ENCODE measurements around the gene TMEM223. TPM values are rescaled to one million over a fixed set of nuclear protein-coding genes. Genes with fewer than 3 reads are reported as not detected.
A peak's percentile ranks its signal among the peaks of the same experiment; 100 is the strongest.

TMEM223 gene
- total RNA-seq, 1 experiment from 2014 or later = 42.1 TPM

DNA sequence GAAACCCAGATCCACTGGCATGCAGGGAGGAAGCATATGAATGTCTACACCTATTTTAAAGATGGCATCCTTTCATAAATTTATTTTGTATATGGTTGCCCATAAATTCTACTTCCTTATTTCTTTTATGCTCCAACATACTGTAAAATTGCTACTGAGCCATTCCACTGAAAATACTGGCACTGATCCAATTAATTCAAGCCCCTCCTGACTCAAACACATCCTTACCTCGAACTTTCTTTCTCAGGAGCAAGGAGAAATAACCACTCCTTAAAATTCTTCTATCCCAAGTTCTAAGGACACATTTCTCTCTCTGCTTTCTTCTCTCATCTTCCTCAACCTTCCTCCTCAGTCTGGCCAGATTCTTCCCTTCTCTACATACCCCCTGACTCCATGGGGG lies 18.9 kb upstream of the TMEM223 start:
- H3K4me3 ChIP-seq (ENCODE audit: insufficient read depth, low read depth, low read length) = no peak overlapping the region
- DNase-seq = no peak

DNA sequence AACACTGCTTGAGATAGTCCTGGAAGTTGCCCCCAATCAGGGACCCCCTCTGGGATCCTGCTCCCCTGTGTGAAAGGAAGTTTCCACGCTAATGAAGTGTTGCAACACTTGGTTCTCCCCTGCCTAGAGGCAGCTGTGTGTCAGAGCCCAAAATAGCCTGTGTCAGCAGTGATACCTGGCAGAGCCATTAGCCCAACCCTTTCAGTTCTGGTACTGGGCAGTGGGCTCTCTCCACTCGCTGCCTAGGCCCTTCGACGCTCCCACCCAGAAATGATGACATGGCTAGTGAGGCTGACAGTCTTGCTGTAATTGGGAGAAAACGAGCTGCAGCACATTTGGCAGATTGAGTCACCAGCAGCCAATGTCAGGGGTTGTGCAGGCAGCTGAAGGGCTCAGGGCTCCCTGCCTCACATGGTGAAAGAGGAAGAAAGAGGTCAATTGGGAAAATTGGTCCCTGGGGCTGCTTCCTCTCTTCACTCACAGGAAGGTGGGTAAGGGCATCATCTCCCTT lies 14.9 kb upstream of the TMEM223 start:
- no peak for DNase-seq
- no peak overlapping the region for H3K4me3 ChIP-seq (ENCODE audit: insufficient read depth, low read depth, low read length)

More for the DNA sequence above, 18.9 kb upstream of the TMEM223 start:
- Histone ChIP-seq H3K36me3 (replicated peaks; ENCODE audit: control insufficient read depth, insufficient read depth, low read length) (no peaks in the 10 kb centered on the region), H3K27me3 (ENCODE audit: control insufficient read depth, insufficient read depth, low read length) (no peaks in the 10 kb centered on the region)

GRCh38 chr11:62805961-62806441 lies 14.2 kb upstream of the TMEM223 start:
- Histone ChIP-seq H3K27me3 (ENCODE audit: control insufficient read depth, insufficient read depth, low read length) (no peaks in the 10 kb centered on the region), H3K36me3 (replicated peaks; ENCODE audit: control insufficient read depth, insufficient read depth, low read length) (peaks cover 17% of the 10 kb centered on the region), H3K4me3 (ENCODE audit: insufficient read depth, low read depth, low read length) (peak overlapping the region; percentile 78)
- peak; percentile 54 for DNase-seq

More for the DNA sequence above, 14.9 kb upstream of the TMEM223 start:
- no peaks in the 10 kb centered on the region for H3K27me3 ChIP-seq (ENCODE audit: control insufficient read depth, insufficient read depth, low read length)
- peaks cover 11% of the 10 kb centered on the region for H3K36me3 ChIP-seq (replicated peaks; ENCODE audit: control insufficient read depth, insufficient read depth, low read length)

DNA sequence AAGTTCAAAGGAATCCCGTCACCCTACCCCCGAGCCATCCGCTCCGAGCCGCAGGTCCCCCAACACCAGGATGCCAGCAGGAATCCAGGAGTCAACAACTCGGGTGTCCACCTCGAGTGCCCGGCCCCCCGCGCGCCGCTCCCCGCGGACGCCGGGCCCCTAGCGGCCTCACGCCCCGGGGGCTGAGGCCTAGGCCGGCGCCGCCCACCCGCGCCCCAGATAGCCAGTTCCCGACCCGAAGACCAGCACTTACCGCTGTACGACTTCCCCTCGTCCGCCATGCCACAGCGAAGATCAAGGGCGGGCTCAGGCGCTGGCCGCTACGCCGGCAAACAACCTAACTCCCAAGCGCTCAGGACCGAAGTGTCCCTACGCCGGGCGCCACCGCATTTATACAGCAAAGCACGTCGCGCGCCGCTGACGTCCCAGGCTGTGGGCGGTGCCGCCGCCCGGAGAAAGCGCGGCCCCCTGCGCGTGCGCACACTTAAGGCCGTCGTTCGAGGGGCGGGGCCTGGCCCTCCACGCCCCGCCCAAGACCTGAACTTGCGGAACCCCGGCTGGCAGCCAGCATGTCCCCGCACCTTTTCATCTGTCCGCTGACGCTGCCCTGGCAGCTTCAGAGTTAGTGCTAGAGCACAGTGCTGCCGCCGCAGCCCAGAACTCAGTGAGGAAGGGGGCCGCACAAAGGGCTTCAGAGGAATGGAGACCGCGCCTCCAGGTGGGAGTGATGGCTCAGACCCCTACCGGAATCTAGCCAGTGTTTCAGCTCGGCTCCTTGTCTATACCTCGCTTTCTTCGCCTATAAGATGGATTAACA lies 13.5 kb upstream of the TMEM223 start, which contains the start of gene NXF1:
NXF1 (minus strand) TSS at position 365 of the 817 bp plus-strand sequence; CDS start at position 281, 84 bp downstream.
- DNase-seq = peak; percentile 99

DNA sequence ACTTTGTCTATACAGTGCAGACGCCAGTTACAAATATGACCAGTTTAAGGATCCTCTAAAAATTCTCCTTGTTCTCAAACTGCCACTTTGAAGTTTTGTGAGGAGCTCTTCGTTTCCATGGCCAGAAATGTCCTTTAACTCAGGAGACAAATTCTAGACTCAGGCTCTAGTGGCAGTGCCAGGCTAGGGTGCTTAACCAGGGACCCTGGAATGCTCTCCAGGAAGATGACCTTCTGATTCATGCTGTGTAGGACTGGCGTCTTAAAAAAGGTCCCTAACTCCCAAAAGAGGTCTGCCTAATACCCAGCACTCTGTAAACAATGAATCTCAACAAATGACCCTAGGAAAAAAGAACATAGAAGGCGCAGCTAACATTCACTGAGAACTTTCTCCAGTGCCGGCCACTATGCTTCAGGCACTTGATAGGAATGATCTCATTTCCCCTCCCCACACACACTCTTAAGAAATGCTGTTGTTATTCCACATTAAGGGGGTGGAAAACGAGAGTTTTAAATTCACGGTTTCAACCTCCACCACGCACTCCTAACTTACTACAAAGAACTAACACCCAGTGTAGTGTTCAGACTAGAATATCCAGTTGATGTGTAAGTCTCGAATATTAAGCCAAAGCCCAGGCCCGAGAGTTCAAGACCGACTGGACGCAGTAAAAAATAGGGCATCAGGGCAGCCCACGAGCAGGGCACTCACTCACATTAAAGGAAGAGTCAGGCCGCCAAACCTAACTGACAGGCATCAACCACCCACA lies 12.7 kb upstream of the TMEM223 start:
- Histone ChIP-seq H3K27me3 (ENCODE audit: control insufficient read depth, insufficient read depth, low read length) (no peaks in the 10 kb centered on the region), H3K36me3 (replicated peaks; ENCODE audit: control insufficient read depth, insufficient read depth, low read length) (peaks cover 29% of the 10 kb centered on the region), H3K4me3 (ENCODE audit: insufficient read depth, low read depth, low read length) (peak overlapping the region; percentile 78)
- no peak for DNase-seq

More for the DNA sequence above, 13.5 kb upstream of the TMEM223 start, which contains the start of gene NXF1:
- Histone ChIP-seq H3K27me3 (ENCODE audit: control insufficient read depth, insufficient read depth, low read length) (no peaks in the 10 kb centered on the region), H3K36me3 (replicated peaks; ENCODE audit: control insufficient read depth, insufficient read depth, low read length) (peaks cover 22% of the 10 kb centered on the region), H3K4me3 (ENCODE audit: insufficient read depth, low read depth, low read length) (peak within 1 kb of the TSS; percentile 78)

- no peaks in the 10 kb centered on the region for H3K27me3 ChIP-seq (ENCODE audit: control insufficient read depth, insufficient read depth, low read length)
- H3K36me3 ChIP-seq (replicated peaks; ENCODE audit: control insufficient read depth, insufficient read depth, low read length) = peaks cover 44% of the 10 kb centered on the region
- DNase-seq = no peak
- H3K4me3 ChIP-seq (ENCODE audit: insufficient read depth, low read depth, low read length) = no peak overlapping the region
Observed at GRCh38 chr11:62801071-62801470, 9.3 kb upstream of the TMEM223 start.

GRCh38 chr11:62799486-62799885 lies 7.7 kb upstream of the TMEM223 start:
- Histone ChIP-seq H3K4me3 (ENCODE audit: insufficient read depth, low read depth, low read length) (no peak overlapping the region), H3K36me3 (replicated peaks; ENCODE audit: control insufficient read depth, insufficient read depth, low read length) (peaks cover 55% of the 10 kb centered on the region), H3K27me3 (ENCODE audit: control insufficient read depth, insufficient read depth, low read length) (no peaks in the 10 kb centered on the region)
- no peak for DNase-seq

GRCh38 chr11:62796281-62796680 lies 4.5 kb upstream of the TMEM223 start:
- H3K4me3 ChIP-seq (ENCODE audit: insufficient read depth, low read depth, low read length) = no peak overlapping the region
- no peak for DNase-seq
- no peaks in the 10 kb centered on the region for H3K27me3 ChIP-seq (ENCODE audit: control insufficient read depth, insufficient read depth, low read length)
- H3K36me3 ChIP-seq (replicated peaks; ENCODE audit: control insufficient read depth, insufficient read depth, low read length) = peaks cover 50% of the 10 kb centered on the region

DNA sequence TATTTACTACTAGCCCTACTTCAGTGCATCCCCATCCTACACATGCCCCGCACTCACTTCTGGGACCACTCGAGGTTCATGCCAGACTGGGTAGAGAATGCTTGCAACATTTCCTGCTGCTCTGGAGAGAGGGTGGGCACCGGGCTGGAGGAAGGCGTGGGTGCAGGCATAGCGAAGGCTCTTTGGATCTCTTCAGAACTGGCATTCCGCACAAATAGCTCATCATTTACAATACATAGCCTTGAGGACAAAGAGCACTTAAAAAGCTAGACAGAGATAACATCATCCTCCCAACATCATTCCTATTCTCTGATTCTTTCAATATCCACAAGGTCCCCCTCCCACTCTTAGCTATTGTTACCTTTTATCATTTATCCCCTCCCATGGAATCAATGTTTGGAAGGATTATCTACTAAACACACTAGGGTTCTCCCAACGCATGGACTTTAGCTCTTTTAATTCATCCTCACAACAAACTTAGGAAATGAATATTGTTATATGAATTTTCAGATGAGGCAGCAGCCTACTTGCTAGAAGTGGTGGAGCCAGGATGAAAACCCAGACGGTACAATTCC lies 2.5 kb upstream of the TMEM223 start:
- Histone ChIP-seq H3K4me3 (ENCODE audit: insufficient read depth, low read depth, low read length) (no peak overlapping the region), H3K27me3 (ENCODE audit: control insufficient read depth, insufficient read depth, low read length) (no peaks in the 10 kb centered on the region), H3K36me3 (replicated peaks; ENCODE audit: control insufficient read depth, insufficient read depth, low read length) (peaks cover 39% of the 10 kb centered on the region)
- no peak for DNase-seq

- DNase-seq = peak; percentile 70
- H3K4me3 ChIP-seq (ENCODE audit: insufficient read depth, low read depth, low read length) = 0 out of 2 replicates have a peak overlapping the region, but pooled peaks have one; percentile 5
- no peaks in the 10 kb centered on the region for H3K27me3 ChIP-seq (ENCODE audit: control insufficient read depth, insufficient read depth, low read length)
- H3K36me3 ChIP-seq (replicated peaks; ENCODE audit: control insufficient read depth, insufficient read depth, low read length) = peaks cover 36% of the 10 kb centered on the region
Observed at GRCh38 chr11:62792202-62792575, 383 bp upstream of the TMEM223 start.

- DNase-seq = no peak
Observed at GRCh38 chr11:62789576-62789975, 2.2 kb downstream of the TMEM223 start.

GRCh38 chr11:62788991-62789390 lies 2.8 kb downstream of the TMEM223 start:
- H3K4me3 ChIP-seq (ENCODE audit: insufficient read depth, low read depth, low read length) = no peak overlapping the region
- H3K36me3 ChIP-seq (replicated peaks; ENCODE audit: control insufficient read depth, insufficient read depth, low read length) = peaks cover 13% of the 10 kb centered on the region
- no peaks in the 10 kb centered on the region for H3K27me3 ChIP-seq (ENCODE audit: control insufficient read depth, insufficient read depth, low read length)
- peak; percentile 48 for DNase-seq

More at GRCh38 chr11:62789576-62789975, 2.2 kb downstream of the TMEM223 start:
- H3K4me3 ChIP-seq (ENCODE audit: insufficient read depth, low read depth, low read length) = no peak overlapping the region
- H3K27me3 ChIP-seq (ENCODE audit: control insufficient read depth, insufficient read depth, low read length) = no peaks in the 10 kb centered on the region
- peaks cover 19% of the 10 kb centered on the region for H3K36me3 ChIP-seq (replicated peaks; ENCODE audit: control insufficient read depth, insufficient read depth, low read length)

DNA sequence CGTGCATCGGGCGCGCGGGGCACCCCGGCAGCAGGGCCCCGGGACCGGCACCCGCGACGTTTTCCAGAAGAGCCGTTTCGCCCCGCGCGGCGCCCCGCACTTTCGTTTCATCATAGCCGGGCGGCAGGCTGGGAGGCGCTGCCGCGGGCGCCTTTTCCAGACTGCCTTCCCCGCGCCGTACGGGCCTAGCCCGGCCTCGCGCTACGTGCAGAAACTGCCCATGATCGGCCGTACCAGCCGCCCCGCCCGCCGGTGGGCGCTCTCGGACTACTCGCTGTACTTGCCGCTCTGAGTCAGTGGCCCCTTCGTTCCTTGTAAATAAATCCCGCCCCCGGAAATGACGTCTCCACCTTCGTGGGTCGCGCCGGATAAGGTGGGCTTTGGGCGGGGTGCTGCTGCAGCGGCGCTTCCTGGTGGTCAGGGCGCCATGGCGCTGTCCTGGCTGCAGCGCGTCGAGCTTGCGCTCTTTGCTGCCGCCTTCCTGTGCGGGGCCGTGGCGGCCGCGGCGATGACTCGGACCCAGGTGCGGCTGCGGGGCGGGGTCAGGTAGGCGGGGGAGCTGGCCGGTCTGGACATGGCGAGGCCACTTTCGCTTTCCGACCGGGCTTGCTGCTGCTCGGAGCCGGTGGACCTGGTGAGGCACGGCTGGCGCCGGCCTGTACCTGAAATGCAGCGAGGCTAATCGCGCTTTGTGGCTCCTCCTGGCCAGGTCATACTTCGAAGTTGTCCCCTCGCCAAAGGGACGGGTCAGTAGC lies 4.6 kb downstream of the TMEM223 start, which contains the start of gene TMEM179B:
TMEM179B (plus strand) TSS at position 398 of the 755 bp plus-strand sequence; CDS start at position 428, 30 bp downstream.
- DNase-seq = peak; percentile 98
- Histone ChIP-seq H3K36me3 (replicated peaks; ENCODE audit: control insufficient read depth, insufficient read depth, low read length) (peaks cover 13% of the 10 kb centered on the region), H3K4me3 (ENCODE audit: insufficient read depth, low read depth, low read length) (peak within 1 kb of the TSS; percentile 93), H3K27me3 (ENCODE audit: control insufficient read depth, insufficient read depth, low read length) (no peaks in the 10 kb centered on the region)
